ENCODE data around the gene GRID1. TPM values are rescaled to one million over a fixed set of nuclear protein-coding genes. Genes with fewer than 3 reads are reported as not detected.

GRID1 gene
- total RNA-seq, 1 donor from 2014 or later = under 0.01 TPM

GRCh38 chr10:86340176-86340990 lies 26.2 kb downstream of the GRID1 start:
- no peak for FAIRE-seq
- Histone ChIP-seq H3K36me3 (ENCODE audit: control insufficient read depth, insufficient read depth, low read length) (no peaks in the 10 kb centered on the region), H3K4me3 (ENCODE audit: low read depth, low read length) (no peak overlapping the region), H3K27me3 (ENCODE audit: control insufficient read depth, insufficient read depth, low read length) (no peaks in the 10 kb centered on the region)
- no peak for DNase-seq (ENCODE audit: low read depth)
- TF ChIP-seq CTCF (IDR thresholded peaks at IDR 0.05; ENCODE audit: insufficient read depth, low read length, severe bottlenecking) = no peak

GRCh38 chr10:86339226-86339865 lies 27.2 kb downstream of the GRID1 start:
- FAIRE-seq = no peak
- no peaks in the 10 kb centered on the region for H3K27me3 ChIP-seq (ENCODE audit: control insufficient read depth, insufficient read depth, low read length)
- TF ChIP-seq CTCF (IDR thresholded peaks at IDR 0.05; ENCODE audit: insufficient read depth, low read length, severe bottlenecking) = no peak
- no peak overlapping the region for H3K4me3 ChIP-seq (ENCODE audit: low read depth, low read length)
- no peaks in the 10 kb centered on the region for H3K36me3 ChIP-seq (ENCODE audit: control insufficient read depth, insufficient read depth, low read length)
- DNase-seq (ENCODE audit: low read depth) = no peak

- no peak overlapping the region for H3K4me3 ChIP-seq (ENCODE audit: low read depth, low read length)
- no peak for FAIRE-seq
- no peaks in the 10 kb centered on the region for H3K36me3 ChIP-seq (ENCODE audit: control insufficient read depth, insufficient read depth, low read length)
- DNase-seq (ENCODE audit: low read depth) = no peak
- no peak for TF ChIP-seq CTCF (IDR thresholded peaks at IDR 0.05; ENCODE audit: insufficient read depth, low read length, severe bottlenecking)
- H3K27me3 ChIP-seq (ENCODE audit: control insufficient read depth, insufficient read depth, low read length) = no peaks in the 10 kb centered on the region
These were observed 29.4 kb downstream of the GRID1 start for GRCh38 chr10:86337121-86337601.

GRCh38 chr10:86336341-86336740 lies 30.3 kb downstream of the GRID1 start:
- no peak for FAIRE-seq

GRCh38 chr10:86335831-86336230 lies 30.8 kb downstream of the GRID1 start:
- FAIRE-seq (no peak), DNase-seq (ENCODE audit: low read depth) (no peak)
- no peak overlapping the region for H3K4me3 ChIP-seq (ENCODE audit: low read depth, low read length)
- H3K36me3 ChIP-seq (ENCODE audit: control insufficient read depth, insufficient read depth, low read length) = no peaks in the 10 kb centered on the region
- TF ChIP-seq CTCF (IDR thresholded peaks at IDR 0.05; ENCODE audit: insufficient read depth, low read length, severe bottlenecking) = no peak
- no peaks in the 10 kb centered on the region for H3K27me3 ChIP-seq (ENCODE audit: control insufficient read depth, insufficient read depth, low read length)

More at GRCh38 chr10:86336341-86336740, 30.3 kb downstream of the GRID1 start:
- Histone ChIP-seq H3K4me3 (ENCODE audit: low read depth, low read length) (no peak overlapping the region), H3K27me3 (ENCODE audit: control insufficient read depth, insufficient read depth, low read length) (no peaks in the 10 kb centered on the region), H3K36me3 (ENCODE audit: control insufficient read depth, insufficient read depth, low read length) (no peaks in the 10 kb centered on the region)
- no peak for TF ChIP-seq CTCF (IDR thresholded peaks at IDR 0.05; ENCODE audit: insufficient read depth, low read length, severe bottlenecking)
- DNase-seq (ENCODE audit: low read depth) = no peak

Data from bronchial epithelial cell (primary cell).